K562 (cell line): ENCODE measurements around the gene CLDN5. TPM values are rescaled to one million over a fixed set of nuclear protein-coding genes. Genes with fewer than 3 reads are reported as not detected.
A peak's percentile ranks its signal among the peaks of the same experiment; 100 is the strongest.

Source experiments
- ATAC-seq: fragments of 200-7000 bp; cut with Tn5 transposase; 3 replicates; pipeline ENCODE4 v1.9.1; 2020; ENCODE audit warnings: moderate library complexity
- BruUV-seq: library from RNA; stranded (reverse); fragments of 400-500 nt; replicated peaks from 2 replicates; lab custom pipeline; 2021; lab: Mats Ljungman, UMichigan
- CTCF ChIA-PET: fragments of 300-600 bp; formaldehyde crosslinking; extraction: SDS; loops from one replicate; lab custom pipeline; 2021; ENCODE audit warnings: low intra/inter-chr PET ratio; lab: Yijun Ruan, JAX
- POLR2A ChIA-PET: fragments of 300-600, 350-650 bp; sonication (Branson Sonifier 250); formaldehyde crosslinking; extraction: SDS; loops from one replicate; lab custom pipeline; 2021; ENCODE audit warnings: antibody characterized with exemption, inconsistent platforms; lab: Yijun Ruan, JAX
- DNase-seq, 4 experiments: peaks; one replicate each; pipeline versions ENCODE4 v3.0.0 to v3.0.0-alpha.2; 2011 to 2018; ENCODE audit warnings: low spot score in 3 of 4, mixed read lengths in 3 of 4; ENCODE audit errors: extremely low read depth in 1 of 4
- FAIRE-seq: peaks from 2 replicates; lab custom pipeline; 2011; peaks lifted over from hg19 to GRCh38; lab: Jason Lieb, UNC
- H2AFZ ChIP-seq: 2 replicates; pipeline ENCODE4 v1.6.0; 2011; ENCODE audit warnings: low read depth, low read length, control low read depth, inconsistent platforms
- H3K27ac ChIP-seq: fragments of 200-600 bp; 3 replicates; pipeline ENCODE4 v1.8.0; 2011; ENCODE audit warnings: low read depth, mild to moderate bottlenecking, control low read depth, inconsistent platforms, low read length, moderate library complexity, mixed read lengths; ENCODE audit errors: extremely low read depth
- H3K27me3 ChIP-seq, 2 experiments: fragments of 300-600 bp in 1 of 2; 2 replicates in 1 of 2; 3 replicates in 1 of 2; pipeline versions ENCODE4 v1.6.0 to v1.8.0; 2011; ENCODE audit warnings: inconsistent platforms in 2 of 2, low read length in 2 of 2, mild to moderate bottlenecking in 1 of 2, mixed read lengths in 1 of 2, moderate library complexity in 1 of 2; ENCODE audit not compliant: control insufficient read depth in 2 of 2, insufficient read depth in 2 of 2
- H3K36me3 ChIP-seq: fragments of 300-600 bp; 3 replicates; pipeline ENCODE4 v1.8.0; 2011; ENCODE audit warnings: mild to moderate bottlenecking, low read length, inconsistent platforms; ENCODE audit not compliant: control insufficient read depth, insufficient read depth
- H3K4me1 ChIP-seq, 2 experiments: fragments of 200-600 bp in 1 of 2; replicated peaks in 1 of 2; 2 replicates in 1 of 2; 3 replicates in 1 of 2; pipeline versions ENCODE4 v1.5.1 to v1.8.0; 2011; ENCODE audit warnings: inconsistent platforms in 2 of 2, low read length in 2 of 2, mild to moderate bottlenecking in 1 of 2, mixed read lengths in 1 of 2, moderate library complexity in 1 of 2; ENCODE audit not compliant: control insufficient read depth in 2 of 2, insufficient read depth in 2 of 2
- H3K4me2 ChIP-seq: 2 replicates; pipeline ENCODE4 v1.6.1; 2011; ENCODE audit warnings: low read length, control low read depth, inconsistent platforms, mixed read lengths; ENCODE audit not compliant: insufficient read depth
- H3K4me3 ChIP-seq: fragments of 200-600 bp; sonication (generic), shearing (Covaris generic); 2 replicates; pipeline ENCODE4 v1.5.1; 2016; ENCODE audit warnings: control low read depth, inconsistent platforms
- H3K79me2 ChIP-seq: fragments of 200-600 bp; 3 replicates; pipeline ENCODE4 v1.8.0; 2011; ENCODE audit warnings: low read length, inconsistent platforms; ENCODE audit not compliant: control insufficient read depth, insufficient read depth
- H3K9ac ChIP-seq, 2 experiments: 2 replicates each; pipeline versions ENCODE4 v1.6.0 to v1.6.1; 2011; ENCODE audit warnings: low read depth in 2 of 2, low read length in 2 of 2, control low read depth in 1 of 2, inconsistent platforms in 1 of 2, mild to moderate bottlenecking in 1 of 2, mixed read lengths in 1 of 2; ENCODE audit not compliant: insufficient read depth in 1 of 2
- H3K9me1 ChIP-seq: one replicate; pipeline ENCODE4 v1.6.0; 2011; ENCODE audit warnings: inconsistent platforms, mild to moderate bottlenecking, low read length, moderate library complexity; ENCODE audit not compliant: control insufficient read depth, insufficient read depth
- H3K9me3 ChIP-seq: replicated peaks from 2 replicates; pipeline ENCODE4 v1.5.1; 2011; ENCODE audit warnings: low read depth, low read length, inconsistent platforms; ENCODE audit not compliant: control insufficient read depth, insufficient read depth
- H4K20me1 ChIP-seq: replicated peaks from 2 replicates; pipeline ENCODE4 v1.6.1; 2011; ENCODE audit warnings: low read length, inconsistent platforms, mixed read lengths; ENCODE audit not compliant: control insufficient read depth, insufficient read depth
- ARID2 ChIP-seq: fragments of 450-650 bp; IDR thresholded peaks from 2 replicates; pipeline ENCODE4 v1.6.1; 2017; ENCODE audit warnings: antibody characterized with exemption, mild to moderate bottlenecking
- DMBX1 ChIP-seq: fragments of 250-450 bp; sonication (Bioruptor Pico); IDR thresholded peaks from 2 replicates; pipeline ENCODE4 v1.8.0; 2022; ENCODE audit warnings: inconsistent platforms, mild to moderate bottlenecking, moderate library complexity, borderline replicate concordance
- FOSL1 ChIP-seq: fragments of 200-800 bp; sonication (Bioruptor generic); conservative IDR thresholded peaks from 2 replicates; pipeline ENCODE4 v1.6.1; 2016; ENCODE audit warnings: missing genetic modification characterization, missing compliant biosample characterization
- HDAC1 ChIP-seq, 2 experiments: fragments of 450-650 bp; IDR thresholded peaks; 2 replicates each; pipeline ENCODE4 v1.6.1; 2016 to 2017; ENCODE audit warnings: inconsistent platforms in 1 of 2, mild to moderate bottlenecking in 1 of 2, moderate library complexity in 1 of 2
- MCM3 ChIP-seq: fragments of 450-650 bp; IDR thresholded peaks from 2 replicates; pipeline ENCODE4 v1.6.1; 2016
- NCOA4 ChIP-seq: fragments of 450-650 bp; IDR thresholded peaks from 2 replicates; pipeline ENCODE4 v1.6.1; 2018; ENCODE audit warnings: mild to moderate bottlenecking; ENCODE audit not compliant: partially characterized antibody
- OTX1 ChIP-seq: fragments of 450-650 bp; formaldehyde crosslinking; IDR thresholded peaks from 2 replicates; pipeline ENCODE4 v1.4.0; 2022; ENCODE audit warnings: mild to moderate bottlenecking
- PHB2 ChIP-seq: fragments of 450-650 bp; IDR thresholded peaks from 2 replicates; pipeline ENCODE4 v1.6.1; 2017; ENCODE audit warnings: low read depth
- PTRF ChIP-seq: fragments of 450-650 bp; IDR thresholded peaks from 2 replicates; pipeline ENCODE4 v1.6.1; 2016; ENCODE audit warnings: mild to moderate bottlenecking, missing genetic modification characterization, missing compliant biosample characterization
- THRAP3 ChIP-seq: fragments of 450-650 bp; IDR thresholded peaks from 2 replicates; pipeline ENCODE4 v1.6.1; 2016; ENCODE audit warnings: mild to moderate bottlenecking, inconsistent platforms, borderline replicate concordance
- TSC22D4 ChIP-seq: fragments of 450-650 bp; IDR thresholded peaks from 2 replicates; pipeline ENCODE4 v1.6.1; 2016; ENCODE audit warnings: missing genetic modification characterization, missing biosample characterization, control low read depth
- XRCC4 ChIP-seq: IDR thresholded peaks from one replicate; pipeline ENCODE4 v1.6.1; 2011; ENCODE audit not compliant: insufficient read depth, insufficient read length; ENCODE audit errors: extremely low read depth
- XRCC5 ChIP-seq: fragments of 200-400 bp; formaldehyde crosslinking; IDR thresholded peaks from 2 replicates; pipeline ENCODE4 v1.6.1; 2017; ENCODE audit warnings: low read depth, mild to moderate bottlenecking, low read length
- YBX1 ChIP-seq: fragments of 450-650 bp; IDR thresholded peaks from 2 replicates; pipeline ENCODE4 v1.7.1; 2016; ENCODE audit warnings: mild to moderate bottlenecking
- ZBTB26 ChIP-seq: fragments of 450-650 bp; formaldehyde crosslinking; IDR thresholded peaks from 2 replicates; pipeline ENCODE4 v1.4.0; 2022; ENCODE audit warnings: missing genetic modification characterization
- WGBS: fragments of 100-300 bp; shearing (Covaris generic); methylation state at CpG from one replicate; pipeline ENCODE4 v1.1.6; 2016; ENCODE audit warnings: low coverage, mixed read lengths; ENCODE audit not compliant: insufficient coverage; ENCODE audit errors: missing lambda C conversion rate; 5-methylcytosine and 5-hydroxymethylcytosine counted together
- in situ Hi-C: fragments of 300-500 bp; cut with MboI; formaldehyde crosslinking; loops from 4 replicates; pipeline ENCODE4 v1.15.0; 2018; ENCODE audit warnings: inconsistent platforms, mixed read lengths
- intact Hi-C: fragments of 100-400 bp; cut with micrococcal nuclease; formaldehyde crosslinking; loops from 2 replicates; pipeline ENCODE4 v1.14.2; 2022
- polyA plus RNA-seq, 8 experiments: library from polyadenylated mRNA; depleted of rRNA in 4 of 8; stranded (reverse) in 5 of 8; unstranded in 3 of 8; fragments of >200 nt; fragmentation: Nextera tagmentation in 2 of 8; fragmentation: Illumina TruSeq in 1 of 8; extraction: Ambion mirVana in 2 of 8; extraction: Trizol in 1 of 8; gene quantifications; 2 replicates each; pipeline versions ENCODE4 v1.2.1 to v1.2.3, GENCODE V29; 2011 to 2014; ENCODE audit warnings: inconsistent platforms in 1 of 8, missing spikeins in 1 of 8
- total RNA-seq, 7 experiments: library from RNA; depleted of rRNA in 6 of 7; stranded (reverse); fragments of >200 nt in 6 of 7; fragmentation: Illumina TruSeq in 2 of 7; extraction: Trizol in 2 of 7; gene quantifications; 2 replicates each; pipeline versions ENCODE4 v1.2.1 to v1.2.3, GENCODE V29; 2011 to 2021; ENCODE audit warnings: low replicate concordance in 1 of 7
- TF ChIP-seq, protein P1 (sequence below): fragments of 450-650 bp; formaldehyde crosslinking; conservative IDR thresholded peaks from 2 replicates; pipeline ENCODE4 v1.4.0; 2022; ENCODE audit warnings: mild to moderate bottlenecking, missing genetic modification characterization
- TF ChIP-seq, protein P2 (sequence below): fragments of 250-450 bp; sonication (Bioruptor Pico); IDR thresholded peaks from 2 replicates; pipeline ENCODE4 v1.8.0; 2022; ENCODE audit warnings: moderate library complexity, mild to moderate bottlenecking, inconsistent platforms

CLDN5 gene
- total and polyA plus RNA-seq, 9 of the 15 experiments (the other 6 are each of a cell fraction or from before 2014, with no cell fraction given) = 0.20 TPM; not detected in 8

DNA sequence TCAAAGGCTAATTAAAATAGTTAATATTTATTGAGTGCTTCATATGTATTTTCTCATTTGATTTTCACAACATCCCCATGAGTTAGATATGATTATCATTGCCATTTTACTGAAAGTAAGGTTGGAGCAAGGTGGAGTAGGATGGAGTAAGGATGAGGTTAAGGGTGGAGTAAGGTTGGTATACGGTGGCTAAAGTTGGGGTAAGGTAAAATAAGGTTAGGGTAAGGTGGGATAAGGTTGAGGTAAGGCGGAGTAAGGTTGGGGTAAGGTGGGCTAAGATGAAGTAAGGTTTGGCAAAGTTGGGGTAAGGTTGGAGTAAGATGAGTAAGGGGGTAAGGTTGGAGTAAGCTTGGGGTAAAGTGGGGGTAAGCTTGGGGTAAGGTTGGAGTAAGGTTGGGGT is 45.8 kb upstream of the CLDN5 start:
- under 1% methylated on average over 2 of the region's 2 CpGs for WGBS
- H3K4me3 ChIP-seq = no peak overlapping the region
- peaks cover 13% of the 10 kb centered on the region; the same call in 1 of the 2 replicates for H4K20me1 ChIP-seq
- BruUV-seq = no TSS peak
- intact Hi-C loops (no loop called here), in situ Hi-C loops (loop anchor here (25.0 kb wide), 1 partner anchor 1567 kb away; no protein-coding TSS in a partner anchor)
- FAIRE-seq = no peak
- H3K4me2 ChIP-seq = no peak overlapping the region
- POLR2A ChIA-PET = interaction anchor here (1.0 to 5.2 kb wide), 2 partner anchors 11 to 19 kb away, joined by 3 to 39 read pairs; no protein-coding TSS in a partner anchor
- H3K27ac ChIP-seq = no peak overlapping the region
- H3K36me3 ChIP-seq = no peaks in the 10 kb centered on the region
- no peaks in the 10 kb centered on the region for H3K9me3 ChIP-seq
- peak in 2 of 4 experiments; percentile 16 to 26 for DNase-seq
- no peak overlapping the region for H2AFZ ChIP-seq
- CTCF ChIA-PET = no interaction called here
- peaks cover 69 to 72% of the 10 kb centered on the region in 2 experiments for H3K27me3 ChIP-seq
- H3K9me1 ChIP-seq = peaks cover 7% of the 10 kb centered on the region
- no peak overlapping the region for H3K9ac ChIP-seq
- peaks cover 0 to 8% of the 10 kb centered on the region in 2 experiments; a peak in 2 of 5 replicates for H3K4me1 ChIP-seq
- no peaks in the 10 kb centered on the region for H3K79me2 ChIP-seq
- ATAC-seq = no peak
- TF ChIP-seq OTX1 (CRISPR knock-in tag) (0 out of 2 replicates have a peak, but pooled peaks have one; percentile 73), DMBX1 (no peak), PTRF (no peak), HDAC1 (IDR thresholded peaks at IDR 0.05) (peak in 1 of 2 experiments; percentile 33; a peak in 1 of 4 replicates), THRAP3 (no peak), PHB2 (peak; percentile 49; the same call in 1 of the 2 replicates), ARID2 (0 out of 2 replicates have a peak, but pooled peaks have one; percentile 11), YBX1 (0 out of 2 replicates have a peak, but pooled peaks have one; percentile 71), MCM3 (peak; percentile 70; the same call in 1 of the 2 replicates), ZBTB26 (peak; percentile 74; the same call in 1 of the 2 replicates), TSC22D4 (peak; percentile 87; the same call in 1 of the 2 replicates), FOSL1 (tag) (no peak), XRCC4 (no peak), XRCC5 (no peak), NCOA4 (peak; percentile 53)
- TF ChIP-seq, protein P1, sequence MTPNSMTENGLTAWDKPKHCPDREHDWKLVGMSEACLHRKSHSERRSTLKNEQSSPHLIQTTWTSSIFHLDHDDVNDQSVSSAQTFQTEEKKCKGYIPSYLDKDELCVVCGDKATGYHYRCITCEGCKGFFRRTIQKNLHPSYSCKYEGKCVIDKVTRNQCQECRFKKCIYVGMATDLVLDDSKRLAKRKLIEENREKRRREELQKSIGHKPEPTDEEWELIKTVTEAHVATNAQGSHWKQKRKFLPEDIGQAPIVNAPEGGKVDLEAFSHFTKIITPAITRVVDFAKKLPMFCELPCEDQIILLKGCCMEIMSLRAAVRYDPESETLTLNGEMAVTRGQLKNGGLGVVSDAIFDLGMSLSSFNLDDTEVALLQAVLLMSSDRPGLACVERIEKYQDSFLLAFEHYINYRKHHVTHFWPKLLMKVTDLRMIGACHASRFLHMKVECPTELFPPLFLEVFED = peak; percentile 88
- TF ChIP-seq, protein P2, sequence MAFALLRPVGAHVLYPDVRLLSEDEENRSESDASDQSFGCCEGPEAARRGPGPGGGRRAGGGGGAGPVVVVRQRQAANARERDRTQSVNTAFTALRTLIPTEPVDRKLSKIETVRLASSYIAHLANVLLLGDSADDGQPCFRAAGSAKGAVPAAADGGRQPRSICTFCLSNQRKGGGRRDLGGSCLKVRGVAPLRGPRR (CRISPR knock-in tag) = no peak
